ENCODE measurements around the gene GLT8D2.

Gene GLT8D2, protein sequence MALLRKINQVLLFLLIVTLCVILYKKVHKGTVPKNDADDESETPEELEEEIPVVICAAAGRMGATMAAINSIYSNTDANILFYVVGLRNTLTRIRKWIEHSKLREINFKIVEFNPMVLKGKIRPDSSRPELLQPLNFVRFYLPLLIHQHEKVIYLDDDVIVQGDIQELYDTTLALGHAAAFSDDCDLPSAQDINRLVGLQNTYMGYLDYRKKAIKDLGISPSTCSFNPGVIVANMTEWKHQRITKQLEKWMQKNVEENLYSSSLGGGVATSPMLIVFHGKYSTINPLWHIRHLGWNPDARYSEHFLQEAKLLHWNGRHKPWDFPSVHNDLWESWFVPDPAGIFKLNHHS

GRCh38 chr12:104049903-104050356, at the start of gene GLT8D2:
GLT8D2 (minus strand) TSS chr12:104050187; CDS start chr12:104019648, 30,539 bp downstream.
- TF ChIP-seq, protein P1, sequence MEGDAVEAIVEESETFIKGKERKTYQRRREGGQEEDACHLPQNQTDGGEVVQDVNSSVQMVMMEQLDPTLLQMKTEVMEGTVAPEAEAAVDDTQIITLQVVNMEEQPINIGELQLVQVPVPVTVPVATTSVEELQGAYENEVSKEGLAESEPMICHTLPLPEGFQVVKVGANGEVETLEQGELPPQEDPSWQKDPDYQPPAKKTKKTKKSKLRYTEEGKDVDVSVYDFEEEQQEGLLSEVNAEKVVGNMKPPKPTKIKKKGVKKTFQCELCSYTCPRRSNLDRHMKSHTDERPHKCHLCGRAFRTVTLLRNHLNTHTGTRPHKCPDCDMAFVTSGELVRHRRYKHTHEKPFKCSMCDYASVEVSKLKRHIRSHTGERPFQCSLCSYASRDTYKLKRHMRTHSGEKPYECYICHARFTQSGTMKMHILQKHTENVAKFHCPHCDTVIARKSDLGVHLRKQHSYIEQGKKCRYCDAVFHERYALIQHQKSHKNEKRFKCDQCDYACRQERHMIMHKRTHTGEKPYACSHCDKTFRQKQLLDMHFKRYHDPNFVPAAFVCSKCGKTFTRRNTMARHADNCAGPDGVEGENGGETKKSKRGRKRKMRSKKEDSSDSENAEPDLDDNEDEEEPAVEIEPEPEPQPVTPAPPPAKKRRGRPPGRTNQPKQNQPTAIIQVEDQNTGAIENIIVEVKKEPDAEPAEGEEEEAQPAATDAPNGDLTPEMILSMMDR (IDR thresholded peaks at IDR 0.05; ENCODE audit: insufficient read depth, low read length, poor library complexity, severe bottlenecking) = no peak
- no peak for TF ChIP-seq EZH2phosphoT487 (conservative IDR thresholded peaks at IDR 0.05; ENCODE audit: low read length)
- no peaks in the 10 kb centered on the region for H4K20me1 ChIP-seq (ENCODE audit: low read depth, low read length)
- no peak within 1 kb of the TSS for H3K4me3 ChIP-seq (ENCODE audit: insufficient read depth, low read length, poor library complexity, severe bottlenecking)
- H3K79me2 ChIP-seq (ENCODE audit: insufficient read depth, low read length) = no peaks in the 10 kb centered on the region
- no peak within 1 kb of the TSS for H3K27ac ChIP-seq (ENCODE audit: low read depth, low read length)
- no peaks in the 10 kb centered on the region for H3K9me2 ChIP-seq (replicated peaks; ENCODE audit: insufficient read depth, low read length)
- no peaks in the 10 kb centered on the region for H3K9me3 ChIP-seq (ENCODE audit: insufficient read depth, low read length)
- no peak within 1 kb of the TSS for H3K4me2 ChIP-seq (ENCODE audit: low read depth, low read length, poor library complexity, severe bottlenecking)
- H3F3A ChIP-seq (ENCODE audit: insufficient read depth) = no peaks in the 10 kb centered on the region
- H3K9ac ChIP-seq (ENCODE audit: low read length) = no peak within 1 kb of the TSS
- H3K27me3 ChIP-seq (ENCODE audit: low read length) = no peaks in the 10 kb centered on the region
- no peak within 1 kb of the TSS for H2AFZ ChIP-seq (ENCODE audit: low read depth, low read length, severe bottlenecking)
- no peaks in the 10 kb centered on the region for H3K36me3 ChIP-seq (ENCODE audit: low read length)

GRCh38 chr12:104097954-104098353, 48.0 kb upstream of the GLT8D2 start:
- Histone ChIP-seq H3K36me3 (ENCODE audit: low read length) (peaks cover 25% of the 10 kb centered on the region; the same call in 1 of the 2 replicates), H2AFZ (ENCODE audit: low read depth, low read length, severe bottlenecking) (no peak overlapping the region), H3K9me3 (ENCODE audit: insufficient read depth, low read length) (no peaks in the 10 kb centered on the region), H3K27me3 (ENCODE audit: low read length) (no peaks in the 10 kb centered on the region), H3K4me2 (ENCODE audit: low read depth, low read length, poor library complexity, severe bottlenecking) (no peak overlapping the region), H3K27ac (ENCODE audit: low read depth, low read length) (no peak overlapping the region), H3K9me2 (replicated peaks; ENCODE audit: insufficient read depth, low read length) (no peaks in the 10 kb centered on the region), H3K9ac (ENCODE audit: low read length) (no peak overlapping the region), H3K4me3 (ENCODE audit: insufficient read depth, low read length, poor library complexity, severe bottlenecking) (no peak overlapping the region), H4K20me1 (ENCODE audit: low read depth, low read length) (no peaks in the 10 kb centered on the region), H3F3A (ENCODE audit: insufficient read depth) (no peaks in the 10 kb centered on the region), H3K79me2 (ENCODE audit: insufficient read depth, low read length) (no peaks in the 10 kb centered on the region)
- no peak for TF ChIP-seq EZH2phosphoT487 (conservative IDR thresholded peaks at IDR 0.05; ENCODE audit: low read length)
- TF ChIP-seq, protein P1 (IDR thresholded peaks at IDR 0.05; ENCODE audit: insufficient read depth, low read length, poor library complexity, severe bottlenecking) = no peak

DNA sequence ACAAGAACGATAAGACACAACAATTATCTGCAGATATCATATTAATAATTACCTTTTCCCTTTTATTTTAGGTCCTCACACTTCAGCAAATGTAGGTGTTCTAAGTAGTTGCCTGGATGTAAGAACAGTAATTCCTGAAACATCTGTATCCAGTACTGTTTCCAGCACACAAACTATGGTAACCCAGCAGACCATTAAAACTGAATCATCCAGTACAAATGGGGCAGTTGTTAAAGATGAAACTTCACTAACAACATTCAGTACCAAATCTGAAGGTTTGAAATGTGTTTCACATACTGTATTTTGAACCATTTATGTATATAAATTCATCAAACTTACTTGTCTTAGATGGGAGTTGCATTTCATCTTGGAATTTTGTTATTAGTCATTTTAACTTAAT, 45.3 kb upstream of the GLT8D2 start:
- Histone ChIP-seq H3K9ac (ENCODE audit: low read length) (no peak overlapping the region), H3K4me2 (ENCODE audit: low read depth, low read length, poor library complexity, severe bottlenecking) (no peak overlapping the region), H3K4me3 (ENCODE audit: insufficient read depth, low read length, poor library complexity, severe bottlenecking) (no peak overlapping the region), H4K20me1 (ENCODE audit: low read depth, low read length) (no peaks in the 10 kb centered on the region), H3K9me3 (ENCODE audit: insufficient read depth, low read length) (no peaks in the 10 kb centered on the region), H3K9me2 (replicated peaks; ENCODE audit: insufficient read depth, low read length) (no peaks in the 10 kb centered on the region), H3K36me3 (ENCODE audit: low read length) (peaks cover 22% of the 10 kb centered on the region; the same call in 1 of the 2 replicates), H3K27ac (ENCODE audit: low read depth, low read length) (no peak overlapping the region), H3F3A (ENCODE audit: insufficient read depth) (no peaks in the 10 kb centered on the region), H3K79me2 (ENCODE audit: insufficient read depth, low read length) (no peaks in the 10 kb centered on the region), H3K27me3 (ENCODE audit: low read length) (no peaks in the 10 kb centered on the region), H2AFZ (ENCODE audit: low read depth, low read length, severe bottlenecking) (no peak overlapping the region)
- TF ChIP-seq, protein P1 (IDR thresholded peaks at IDR 0.05; ENCODE audit: insufficient read depth, low read length, poor library complexity, severe bottlenecking) = no peak
- no peak for TF ChIP-seq EZH2phosphoT487 (conservative IDR thresholded peaks at IDR 0.05; ENCODE audit: low read length)
